Measurements from ENCODE around the gene TRIM50. TPM values are rescaled to one million over a fixed set of nuclear protein-coding genes. Genes with fewer than 3 reads are reported as not detected.

TRIM50 gene
- total RNA-seq, 1 experiment from 2014 or later: not detected

GRCh38 chr7:73352784-73353183, 24.9 kb upstream of the TRIM50 start:
- TF ChIP-seq SIN3A (IDR thresholded peaks at IDR 0.05; ENCODE audit: borderline replicate concordance, insufficient read depth, low read depth, low read length): no peak
- TF ChIP-seq REST (IDR thresholded peaks at IDR 0.05; ENCODE audit: insufficient read depth in 1 of 2, low read depth in 2 of 2, low read length in 1 of 2): no peak
- TF ChIP-seq TCF7L2 (IDR thresholded peaks at IDR 0.05; ENCODE audit: low read depth, low read length): no peak
- no peak for TF ChIP-seq POLR2AphosphoS5 (IDR thresholded peaks at IDR 0.05; ENCODE audit: low read depth, low read length)
- no peak for TF ChIP-seq CTCF (IDR thresholded peaks at IDR 0.05)
- Histone ChIP-seq H3K4me1 (ENCODE audit: control insufficient read depth, insufficient read depth, low read length) (peaks cover under 1% of the 10 kb centered on the region; the same call in 1 of the 2 replicates), H3K36me3 (ENCODE audit: control insufficient read depth, insufficient read depth, low read length) (no peaks in the 10 kb centered on the region), H3K27me3 (ENCODE audit: control insufficient read depth, insufficient read depth, low read length) (no peaks in the 10 kb centered on the region), H3K9me3 (ENCODE audit: control insufficient read depth, insufficient read depth, low read depth, low read length) (no peaks in the 10 kb centered on the region), H3K4me3 (ENCODE audit: low read depth in 2 of 2, low read length in 2 of 2) (no peak overlapping the region), H3K27ac (ENCODE audit: low read length) (no peak overlapping the region)
- no peak for DNase-seq (ENCODE audit: low read depth, low spot score)
- POLR2A ChIA-PET: no interaction called here
- intact Hi-C loops (cut with micrococcal nuclease; ENCODE audit: unreplicated experiment) (no loop called here), in situ Hi-C loops (cut with HindIII; ENCODE audit: low pct_unique_long_range_greater_than_20kb, low sequenced_read_pairs) (no loop called here)
- CTCF ChIA-PET: no interaction called here
- no TSS peak for BruUV-seq (replicated peaks)
- ATAC-seq: no peak

GRCh38 chr7:73351447-73352167, 23.7 kb upstream of the TRIM50 start:
- Histone ChIP-seq H3K4me3 (ENCODE audit: low read depth in 2 of 2, low read length in 2 of 2) (no peak overlapping the region), H3K27me3 (ENCODE audit: control insufficient read depth, insufficient read depth, low read length) (no peaks in the 10 kb centered on the region), H3K4me1 (ENCODE audit: control insufficient read depth, insufficient read depth, low read length) (no peaks in the 10 kb centered on the region), H3K27ac (ENCODE audit: low read length) (no peak overlapping the region), H3K9me3 (ENCODE audit: control insufficient read depth, insufficient read depth, low read depth, low read length) (no peaks in the 10 kb centered on the region), H3K36me3 (ENCODE audit: control insufficient read depth, insufficient read depth, low read length) (no peaks in the 10 kb centered on the region)
- TF ChIP-seq CTCF (IDR thresholded peaks at IDR 0.05): no peak
- TF ChIP-seq REST (IDR thresholded peaks at IDR 0.05; ENCODE audit: insufficient read depth in 1 of 2, low read depth in 2 of 2, low read length in 1 of 2): no peak
- no peak for TF ChIP-seq TCF7L2 (IDR thresholded peaks at IDR 0.05; ENCODE audit: low read depth, low read length)
- TF ChIP-seq SIN3A (IDR thresholded peaks at IDR 0.05; ENCODE audit: borderline replicate concordance, insufficient read depth, low read depth, low read length): no peak
- no peak for TF ChIP-seq POLR2AphosphoS5 (IDR thresholded peaks at IDR 0.05; ENCODE audit: low read depth, low read length)
- intact Hi-C loops (cut with micrococcal nuclease; ENCODE audit: unreplicated experiment): no loop called here
- ATAC-seq (no peak), DNase-seq (ENCODE audit: low read depth, low spot score) (no peak)
- CTCF ChIA-PET: no interaction called here
- POLR2A ChIA-PET: no interaction called here
- no TSS peak for BruUV-seq (replicated peaks)
- in situ Hi-C loops (cut with HindIII; ENCODE audit: low pct_unique_long_range_greater_than_20kb, low sequenced_read_pairs): no loop called here
